ENCODE results near the gene RALGPS2.

DNA sequence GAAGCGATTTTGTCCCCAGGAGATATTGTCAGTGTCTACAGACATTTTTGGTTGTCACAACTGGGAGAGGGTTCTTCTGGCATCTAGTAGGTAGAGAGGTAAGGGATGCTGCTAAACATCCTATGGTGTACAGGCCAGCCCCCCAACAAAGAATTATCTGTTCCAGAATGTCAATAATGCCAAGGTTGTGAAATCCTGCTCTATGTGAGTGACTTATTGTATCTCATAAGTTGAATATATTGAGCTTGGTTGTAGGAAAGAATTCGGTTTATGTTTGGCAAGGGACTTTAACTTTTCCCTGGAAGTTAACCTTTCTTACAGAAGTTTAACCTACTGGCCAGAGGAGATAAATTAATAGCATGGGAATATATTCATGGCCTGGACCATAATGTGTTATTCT is 198.5 kb downstream of the RALGPS2 start:
- TF ChIP-seq CTCF (IDR thresholded peaks at IDR 0.05) (no peak), POLR2A (IDR thresholded peaks at IDR 0.05) (no peak)
